ENCODE measurements around the gene KIF3B.
"Not testable (repeated sequence)": the region's sequence is repeated elsewhere in the genome, so short reads cannot be mapped to it uniquely, and the experiment has no call there.

The KIF3B gene

DNA sequence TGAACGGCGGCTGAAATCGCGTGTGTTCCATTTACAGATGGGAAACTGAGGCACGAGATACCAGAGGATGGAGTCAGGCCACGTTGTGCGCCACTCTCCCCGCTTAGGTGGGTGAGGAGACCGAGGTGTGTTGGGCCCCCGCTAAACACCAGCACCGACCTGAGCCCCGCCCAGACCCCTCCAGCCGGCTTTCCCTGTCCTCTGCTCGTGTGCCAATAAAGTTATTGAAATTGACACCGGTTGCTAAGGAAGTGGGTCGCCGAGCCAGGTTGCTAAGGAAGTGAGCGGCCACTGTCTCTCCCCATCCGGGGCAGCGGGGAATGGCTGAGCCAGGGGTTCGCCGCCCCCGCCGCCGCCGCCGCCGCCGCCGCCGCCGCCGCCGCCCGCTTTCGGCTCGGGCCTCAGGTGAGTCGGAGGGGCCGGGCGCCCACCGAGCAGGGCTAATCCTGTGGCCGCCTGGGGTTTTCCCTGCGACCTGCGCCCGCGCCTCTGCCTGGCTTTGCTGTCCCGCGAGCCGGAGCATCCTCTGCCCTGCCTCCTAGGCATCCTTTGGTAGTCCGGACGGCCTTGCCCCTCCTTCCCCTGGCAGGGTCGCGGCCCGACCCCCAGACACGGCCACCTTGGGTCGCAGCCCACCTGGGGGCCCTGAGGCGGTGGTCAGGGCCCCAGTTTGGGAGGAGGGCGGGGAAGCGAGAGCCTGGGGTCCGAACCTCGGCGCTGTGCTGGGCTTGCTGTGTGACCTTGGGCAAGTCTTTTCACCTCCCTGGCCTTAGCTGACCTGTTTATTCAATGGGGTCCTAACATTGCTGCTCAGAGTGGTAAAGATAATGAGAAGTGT is at the start of gene KIF3B:
KIF3B (plus strand) TSS at position 291 of the 838 bp plus-strand sequence. CDS start 32,127 bp downstream, outside the sequence.
- DNase-seq: peak; percentile 99

DNA sequence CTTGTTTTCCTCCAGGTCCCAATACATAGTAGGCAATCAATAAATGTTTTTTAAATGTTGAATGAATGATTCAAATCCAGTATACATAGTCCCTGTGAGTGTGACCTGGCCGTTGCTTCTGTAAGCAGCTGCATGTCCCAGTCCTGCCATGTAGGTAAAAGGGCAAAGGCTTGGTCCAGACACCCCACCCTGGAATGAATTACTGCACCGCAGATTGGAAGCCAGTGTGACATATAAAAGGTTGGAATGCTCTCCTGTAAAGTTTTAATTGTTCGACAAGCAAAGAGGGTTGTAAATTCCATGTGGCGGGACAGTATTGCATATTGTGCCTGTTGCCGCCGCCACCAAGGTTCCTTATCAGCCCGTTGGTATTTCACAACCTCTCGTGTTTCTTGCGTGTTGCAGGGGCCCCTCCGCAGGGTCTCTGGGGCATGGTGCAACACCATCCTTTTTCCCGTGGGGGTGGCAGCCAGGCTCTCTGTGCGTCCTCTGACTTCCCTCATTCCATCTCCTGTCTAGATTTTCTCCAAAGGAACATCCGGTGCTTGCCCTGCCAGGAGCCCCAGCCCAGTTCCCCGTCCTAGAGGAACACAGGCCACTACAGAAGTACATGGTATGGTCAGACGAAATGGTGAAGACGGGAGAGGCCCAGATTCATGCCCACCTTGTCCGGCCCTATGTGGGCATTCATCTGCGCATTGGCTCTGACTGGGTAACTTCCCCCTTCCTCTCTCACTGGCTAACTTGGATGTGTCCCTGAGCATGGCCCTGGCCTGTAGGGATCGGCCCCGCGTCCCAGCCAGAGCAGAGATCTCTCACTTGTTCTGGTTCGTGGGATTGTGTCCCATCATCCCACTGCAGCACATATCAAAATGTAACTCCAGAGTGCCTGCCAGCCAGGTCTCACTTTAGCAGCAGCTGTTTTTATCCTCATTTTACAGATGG is 49.4 kb upstream of the KIF3B start:
- DNase-seq: no peak

GRCh38 chr20:32229251-32229747 is 48.2 kb upstream of the KIF3B start:
- DNase-seq: no peak

GRCh38 chr20:32230707-32231106 is 46.7 kb upstream of the KIF3B start:
- DNase-seq: no peak

GRCh38 chr20:32231245-32231644 is 46.2 kb upstream of the KIF3B start:
- no peak for DNase-seq

DNA sequence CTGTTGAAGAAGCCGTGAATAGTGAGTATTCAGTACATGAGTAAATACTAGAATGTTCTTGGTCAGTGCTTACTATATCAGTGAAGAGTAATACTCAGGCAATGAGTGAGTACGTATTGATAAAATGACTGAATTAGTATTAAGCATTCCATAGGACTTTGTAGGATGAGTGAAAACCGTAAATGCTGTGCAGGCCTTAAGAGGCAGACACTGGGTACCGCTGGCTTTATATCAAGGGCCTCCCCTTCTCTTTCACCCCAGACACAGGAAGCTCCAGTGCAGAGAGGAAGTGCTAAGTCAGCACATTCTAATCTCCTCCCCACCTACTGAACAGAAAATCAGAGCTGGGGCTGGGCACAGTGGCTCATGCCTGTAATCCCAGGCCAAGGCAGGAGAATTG is 45.6 kb upstream of the KIF3B start:
- DNase-seq: no peak

DNA sequence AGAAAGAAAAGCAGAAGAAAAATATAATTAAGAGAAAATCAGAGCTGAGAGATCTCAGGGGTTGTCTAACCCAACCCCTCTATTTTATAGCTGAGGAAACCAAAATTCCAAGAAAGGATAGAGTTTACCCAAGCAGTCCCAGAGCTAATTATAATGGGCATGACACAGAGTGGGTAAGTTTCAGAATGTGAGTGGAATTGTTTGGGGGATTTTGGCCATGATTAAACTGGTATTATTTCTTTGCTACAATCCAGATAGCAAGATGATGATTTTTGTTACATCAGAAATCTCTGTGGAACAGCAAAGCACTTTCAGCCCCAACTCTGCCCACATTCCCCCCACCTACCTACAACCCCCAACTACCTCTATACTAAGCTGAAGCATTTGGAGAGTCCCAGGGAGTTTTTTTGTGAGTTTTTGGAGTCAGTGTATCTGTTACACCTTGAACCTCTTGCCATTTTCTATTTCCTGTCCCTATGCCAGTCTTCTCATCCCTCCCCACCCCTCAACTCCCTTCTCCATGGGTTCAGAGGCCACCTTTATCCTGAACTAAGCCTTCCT is 45.0 kb upstream of the KIF3B start:
- no peak for DNase-seq

- no peak for DNase-seq
These were observed 44.2 kb upstream of the KIF3B start for GRCh38 chr20:32233286-32233685.

DNA sequence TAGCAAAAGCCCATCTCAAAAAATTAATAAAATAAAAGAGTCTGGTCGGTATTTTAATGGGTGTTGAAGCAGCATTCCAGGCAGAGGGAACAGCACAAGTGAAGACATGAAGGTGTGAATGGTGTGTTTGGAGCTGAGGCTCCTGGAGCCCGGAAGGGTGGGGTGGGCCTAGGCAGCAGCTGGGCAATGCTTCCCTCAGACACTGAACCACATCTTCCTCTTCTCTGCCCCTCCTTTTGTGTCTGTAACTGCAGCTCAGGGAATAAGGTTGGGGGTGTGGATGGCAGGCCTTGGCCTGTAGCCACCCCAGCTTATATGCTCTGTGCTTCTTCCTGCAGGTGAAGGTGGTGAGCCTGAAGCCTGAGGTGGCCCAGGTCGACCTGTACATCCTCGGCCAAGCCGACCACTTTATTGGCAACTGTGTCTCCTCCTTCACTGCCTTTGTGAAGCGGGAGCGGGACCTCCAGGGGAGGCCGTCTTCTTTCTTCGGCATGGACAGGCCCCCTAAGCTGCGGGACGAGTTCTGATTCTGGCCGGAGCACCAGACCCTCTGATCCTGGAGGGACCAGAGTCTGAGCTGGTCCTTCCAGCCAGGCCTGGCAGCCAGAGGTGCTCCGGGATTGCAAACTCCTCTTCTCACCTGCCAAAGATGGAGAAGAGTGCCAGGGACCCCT is 43.2 kb upstream of the KIF3B start:
- DNase-seq: no peak

GRCh38 chr20:32235331-32236047 is 42.0 kb upstream of the KIF3B start:
- no peak for DNase-seq

- no peak for DNase-seq
These were observed 41.4 kb upstream of the KIF3B start for GRCh38 chr20:32236048-32236533.

DNA sequence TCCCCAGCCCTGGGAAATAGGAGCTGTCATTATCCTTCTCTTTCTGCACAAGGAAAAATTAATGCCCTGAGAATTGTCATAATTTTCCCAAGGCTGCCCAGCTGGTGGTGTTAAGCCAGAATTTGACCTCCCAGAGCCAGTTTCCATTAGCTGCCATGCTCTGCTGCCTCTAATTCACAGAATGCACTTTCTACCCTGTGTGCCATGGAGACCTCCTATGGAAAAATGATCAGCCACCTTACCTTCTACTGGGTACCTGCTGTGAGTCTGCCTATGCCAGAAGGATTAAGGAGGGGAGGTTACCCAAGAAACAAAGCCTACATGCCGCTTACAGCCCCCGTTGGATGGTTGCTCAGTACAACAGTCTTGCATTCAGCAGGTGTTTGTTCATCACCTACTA is 40.6 kb upstream of the KIF3B start:
- no peak for DNase-seq

GRCh38 chr20:32237419-32237818 is 40.0 kb upstream of the KIF3B start:
- no peak for DNase-seq

DNA sequence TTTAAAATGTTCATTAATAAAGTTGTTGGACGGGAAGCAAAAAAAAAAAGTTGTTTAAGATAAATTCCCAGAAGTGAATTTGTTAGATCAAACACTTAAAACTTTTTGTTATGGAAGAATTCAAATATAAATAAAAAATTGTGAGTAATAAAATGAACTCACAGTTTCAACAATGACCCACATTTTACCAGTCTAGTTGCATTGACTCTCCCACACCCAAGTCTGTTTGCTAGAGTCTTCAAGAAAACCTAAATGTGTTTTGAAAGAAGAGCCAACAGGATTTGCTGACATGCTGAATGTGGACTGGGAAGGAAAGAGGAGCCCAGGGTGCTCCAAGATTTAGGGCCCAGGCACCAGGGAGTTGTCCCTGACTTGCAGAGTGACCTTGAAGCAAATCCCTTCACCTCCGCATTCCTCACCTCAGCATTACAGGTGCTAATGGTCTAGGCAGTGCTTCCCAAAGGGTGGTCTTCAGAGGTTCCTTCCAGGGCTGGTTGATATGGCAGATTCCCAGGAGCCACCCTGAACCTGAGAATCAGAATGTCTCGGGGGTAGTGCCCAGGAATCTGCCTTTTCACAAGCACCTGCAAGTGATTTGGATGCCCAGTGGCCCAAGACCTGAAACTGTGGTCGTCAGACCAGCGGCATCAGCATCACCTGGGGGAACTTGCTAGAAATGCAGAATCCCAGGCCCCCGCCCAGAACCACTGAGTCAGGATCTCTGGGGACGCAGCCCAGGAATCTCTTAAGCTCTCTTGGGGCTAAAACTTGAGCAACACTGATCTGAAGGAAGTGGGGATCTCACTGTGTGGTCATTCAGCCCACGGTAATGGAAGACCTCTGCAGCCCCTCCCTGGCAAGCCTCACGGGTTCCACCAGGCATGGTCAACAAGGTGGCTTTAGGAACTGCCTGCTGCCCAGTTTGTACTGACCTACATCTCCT is 38.7 kb upstream of the KIF3B start:
- no peak for DNase-seq

DNA sequence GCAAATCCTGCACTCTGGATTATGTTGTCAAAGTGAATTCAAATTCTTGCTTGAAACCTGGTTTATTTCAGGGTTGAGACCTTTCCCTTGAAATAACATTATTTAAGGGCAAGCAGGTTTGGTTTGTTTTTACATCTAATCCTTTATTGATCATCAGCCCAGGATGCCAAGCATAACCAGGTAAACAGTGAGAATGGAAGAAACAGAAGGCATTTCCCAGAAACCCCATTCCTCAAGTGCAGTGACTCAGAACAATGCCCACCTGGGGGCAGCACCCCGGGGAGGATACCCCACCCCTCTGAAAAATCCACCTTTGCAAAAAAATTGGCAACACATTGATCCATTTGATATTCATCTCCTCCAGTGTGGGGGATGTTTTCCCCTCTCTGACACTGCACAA is 37.2 kb upstream of the KIF3B start:
- DNase-seq: peak; percentile 73

GRCh38 chr20:32241807-32242206 is 35.6 kb upstream of the KIF3B start:
- no peak for DNase-seq

GRCh38 chr20:32244150-32244823 is 33.2 kb upstream of the KIF3B start:
- DNase-seq: no peak

DNA sequence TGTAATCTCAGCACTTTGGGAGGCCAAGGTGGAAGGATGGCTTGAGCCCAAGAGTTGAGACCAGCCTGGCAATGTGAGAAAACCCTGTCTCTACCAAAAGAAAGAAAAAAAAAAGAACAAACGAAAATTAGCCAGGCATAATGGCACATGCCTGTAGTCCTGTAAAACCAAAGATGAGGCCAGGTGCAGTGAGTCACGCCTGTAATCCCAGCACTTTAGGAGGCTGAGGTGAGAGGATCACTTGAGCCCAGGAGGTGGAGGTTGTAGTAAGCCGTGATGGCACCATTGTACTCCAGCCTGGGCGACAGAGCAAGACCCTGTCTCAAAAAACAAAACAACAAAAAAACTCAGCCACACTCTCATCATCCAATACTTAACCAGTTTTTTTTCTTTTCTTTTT is 32.5 kb upstream of the KIF3B start:
- DNase-seq: no peak

DNA sequence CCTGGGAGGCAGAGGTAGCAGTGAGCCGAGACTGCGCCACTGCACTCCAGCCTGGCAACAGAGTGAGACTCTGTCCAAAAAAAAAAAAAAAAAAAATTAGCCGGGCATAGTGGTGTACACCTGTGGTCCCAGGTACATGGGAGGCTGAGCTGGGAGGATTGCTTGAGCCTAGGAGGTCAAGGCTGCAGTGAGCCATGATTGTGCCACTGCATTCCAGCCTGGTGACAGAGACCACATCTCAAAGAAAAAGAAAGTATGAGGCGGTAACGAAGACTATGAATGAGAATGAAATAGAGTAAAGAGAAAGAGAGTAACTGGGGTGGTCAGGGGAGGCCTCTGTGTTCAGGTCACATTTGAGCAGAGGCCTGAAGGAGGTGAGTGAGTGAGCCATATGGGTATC is 31.2 kb upstream of the KIF3B start:
- not testable (repeated sequence) for DNase-seq

GRCh38 chr20:32248043-32248442 is 29.4 kb upstream of the KIF3B start:
- DNase-seq: no peak

Measured in NCI-H146 (cell line).